ENCODE measurements around the gene RNF103. TPM values are rescaled to one million over a fixed set of nuclear protein-coding genes. Genes with fewer than 3 reads are reported as not detected.
A peak's percentile ranks its signal among the peaks of the same experiment; 100 is the strongest.

RNF103 gene
- total RNA-seq, 4 donors from 2014 or later, result 36.9 to 60.4 (median 46.4) TPM

GRCh38 chr2:86617153-86617552 lies 6.5 kb downstream of the RNF103 start:
- Histone ChIP-seq H3K36me3 (peaks cover 13 to 69% (median 41%) of the 10 kb centered on the region in 4 donors), H3K4me3 (no peak overlapping the region), H3K27ac (replicated peaks in 1 of 4) (peak overlapping the region in 1 of 4 donors; percentile 1), H3K27me3 (no peaks in the 10 kb centered on the region), H3K4me1 (peaks cover 44 to 68% (median 54%) of the 10 kb centered on the region in 4 donors), H3K9me3 (no peaks in the 10 kb centered on the region)
- intact Hi-C loops (cut with DNase I), result no loop called here
- 82% methylated on average over 3 of the region's 3 CpGs for WGBS
- no peak for DNase-seq (ENCODE audit: extremely low spot score)
- TF ChIP-seq POLR2AphosphoS5 (IDR thresholded peaks at IDR 0.05) (no peak), POLR2A (IDR thresholded peaks at IDR 0.05; ENCODE audit: low read depth) (no peak), CTCF (IDR thresholded peaks at IDR 0.05) (no peak), EP300 (IDR thresholded peaks at IDR 0.05) (no peak)

- peaks cover 13 to 76% (median 44%) of the 10 kb centered on the region in 4 donors for H3K36me3 ChIP-seq
- no peak for TF ChIP-seq CTCF (IDR thresholded peaks at IDR 0.05)
- TF ChIP-seq POLR2AphosphoS5 (IDR thresholded peaks at IDR 0.05), result no peak
- no peak for TF ChIP-seq EP300 (IDR thresholded peaks at IDR 0.05)
- TF ChIP-seq POLR2A (IDR thresholded peaks at IDR 0.05; ENCODE audit: low read depth), result no peak
- H3K27me3 ChIP-seq, result no peaks in the 10 kb centered on the region
- H3K4me1 ChIP-seq, result peaks cover 44 to 68% (median 54%) of the 10 kb centered on the region in 4 donors
- H3K9me3 ChIP-seq, result no peaks in the 10 kb centered on the region
- intact Hi-C loops (cut with DNase I), result no loop called here
- WGBS, result 64% methylated on average over 3 of the region's 3 CpGs
- peak overlapping the region in 1 of 4 donors; percentile 1 for H3K27ac ChIP-seq (replicated peaks in 1 of 4)
- no peak for DNase-seq (ENCODE audit: extremely low spot score)
- H3K4me3 ChIP-seq, result no peak overlapping the region
Measured at GRCh38 chr2:86616502-86616901, 7.2 kb downstream of the RNF103 start.

- H3K36me3 ChIP-seq, result peaks cover 19 to 84% (median 53%) of the 10 kb centered on the region in 4 donors
- TF ChIP-seq POLR2A (IDR thresholded peaks at IDR 0.05; ENCODE audit: low read depth) (no peak), EP300 (IDR thresholded peaks at IDR 0.05) (no peak), CTCF (IDR thresholded peaks at IDR 0.05) (no peak), POLR2AphosphoS5 (IDR thresholded peaks at IDR 0.05) (no peak)
- H3K9me3 ChIP-seq, result no peaks in the 10 kb centered on the region
- no peak overlapping the region for H3K27ac ChIP-seq (replicated peaks in 1 of 4)
- intact Hi-C loops (cut with DNase I), result no loop called here
- H3K4me3 ChIP-seq, result no peak overlapping the region
- H3K4me1 ChIP-seq, result peaks cover 41 to 62% (median 49%) of the 10 kb centered on the region in 4 donors
- DNase-seq (ENCODE audit: extremely low spot score), result no peak
- no peaks in the 10 kb centered on the region for H3K27me3 ChIP-seq
Measured at GRCh38 chr2:86615596-86615995, 8.1 kb downstream of the RNF103 start.

GRCh38 chr2:86613515-86613914 lies 10.2 kb downstream of the RNF103 start:
- Histone ChIP-seq H3K9me3 (no peaks in the 10 kb centered on the region), H3K4me1 (peaks cover 25 to 41% (median 35%) of the 10 kb centered on the region in 4 donors), H3K27me3 (no peaks in the 10 kb centered on the region), H3K36me3 (peaks cover 25 to 91% (median 64%) of the 10 kb centered on the region in 4 donors), H3K27ac (replicated peaks in 1 of 4) (no peak overlapping the region), H3K4me3 (no peak overlapping the region)
- DNase-seq (ENCODE audit: extremely low spot score), result no peak
- TF ChIP-seq CTCF (IDR thresholded peaks at IDR 0.05) (no peak), POLR2AphosphoS5 (IDR thresholded peaks at IDR 0.05) (no peak), POLR2A (IDR thresholded peaks at IDR 0.05; ENCODE audit: low read depth) (no peak), EP300 (IDR thresholded peaks at IDR 0.05) (no peak)
- WGBS, result 81% methylated on average over 4 of the region's 4 CpGs
- intact Hi-C loops (cut with DNase I), result no loop called here

- TF ChIP-seq CTCF (IDR thresholded peaks at IDR 0.05), result no peak
- no peak for TF ChIP-seq POLR2A (IDR thresholded peaks at IDR 0.05; ENCODE audit: low read depth)
- no peak for TF ChIP-seq EP300 (IDR thresholded peaks at IDR 0.05)
- no peak for TF ChIP-seq POLR2AphosphoS5 (IDR thresholded peaks at IDR 0.05)
- H3K9me3 ChIP-seq, result no peaks in the 10 kb centered on the region
- no peak for DNase-seq (ENCODE audit: extremely low spot score)
- 87% methylated on average over 1 of the region's 1 CpG for WGBS
- H3K27me3 ChIP-seq, result no peaks in the 10 kb centered on the region
- H3K27ac ChIP-seq (replicated peaks in 1 of 4), result no peak overlapping the region
- H3K4me1 ChIP-seq, result peaks cover 10 to 14% (median 11%) of the 10 kb centered on the region in 4 donors
- intact Hi-C loops (cut with DNase I), result no loop called here
- H3K36me3 ChIP-seq, result peaks cover 34 to 93% (median 67%) of the 10 kb centered on the region in 4 donors
- no peak overlapping the region for H3K4me3 ChIP-seq
Measured at GRCh38 chr2:86610871-86611270, 12.8 kb downstream of the RNF103 start.

Data from esophagus muscularis mucosa (tissue), 4 donors.